Measurements from ENCODE around the gene NPAS3.

The NPAS3 gene

DNA sequence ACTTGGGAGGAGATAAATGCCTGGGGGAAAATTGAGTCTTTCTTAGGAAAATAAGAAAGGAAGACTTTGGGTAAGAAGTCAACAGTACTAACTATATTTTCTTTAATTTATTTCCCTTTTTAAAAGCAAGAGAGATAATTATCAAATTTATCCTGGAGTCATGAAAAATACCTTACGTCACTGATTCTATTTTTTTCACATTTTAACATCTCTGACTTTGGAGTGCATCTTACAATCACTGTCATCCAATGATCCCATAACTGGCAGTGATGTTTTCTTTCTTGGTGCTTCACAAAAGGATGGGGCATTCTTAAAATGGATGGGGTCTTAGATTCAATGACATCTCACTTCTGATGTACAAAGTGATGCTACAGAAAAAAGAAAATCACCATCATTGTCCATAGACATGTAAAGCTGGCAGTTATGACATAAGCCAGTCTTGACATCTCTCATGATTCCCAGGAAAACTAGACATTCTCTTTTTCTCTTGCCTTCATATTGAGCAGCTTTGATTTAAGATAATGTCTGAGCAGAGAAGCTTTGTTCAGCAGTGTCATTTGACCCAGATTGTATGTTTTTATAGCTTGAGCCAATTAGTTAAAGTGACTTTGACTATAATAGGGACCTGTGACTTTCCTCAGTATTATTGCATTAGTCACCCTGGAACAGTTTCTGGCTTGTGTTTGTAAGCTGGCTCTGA lies 776.0 kb downstream of the NPAS3 start:
- Histone ChIP-seq H3K36me3 (ENCODE audit: insufficient read depth, low read length) (no peaks in the 10 kb centered on the region), H3K4me3 (no peak overlapping the region), H3K27ac (no peak overlapping the region), H3K9ac (ENCODE audit: insufficient read length) (no peak overlapping the region), H3K9me3 (ENCODE audit: low read depth, low read length) (no peaks in the 10 kb centered on the region)
- no peak for TF ChIP-seq FOXP2 (optimal IDR thresholded peaks at IDR 0.05; ENCODE audit: control extremely low read depth, extremely low read length, insufficient read depth)
- TF ChIP-seq POLR2AphosphoS5 (IDR thresholded peaks at IDR 0.05; ENCODE audit: borderline replicate concordance, low read depth, low read length), result no peak
- TF ChIP-seq EZH2 (IDR thresholded peaks at IDR 0.05), result no peak
- DNase-seq (ENCODE audit: low read depth, low spot score), result no peak

DNA sequence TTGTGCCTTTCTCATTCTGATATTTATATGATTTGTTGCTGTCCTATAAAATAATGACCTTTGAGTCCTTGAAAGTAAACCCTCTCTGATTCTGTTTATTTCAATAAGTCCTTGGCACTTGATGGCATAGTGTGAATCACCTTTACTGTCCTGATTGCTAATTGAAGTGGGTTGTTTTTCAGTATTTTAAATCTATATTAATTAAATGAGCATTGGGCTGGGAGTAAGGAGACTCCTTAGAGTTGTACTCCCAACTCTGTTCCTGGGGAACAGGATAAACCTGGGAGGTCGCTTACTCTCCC lies 776.5 kb downstream of the NPAS3 start:
- no peak overlapping the region for H3K4me3 ChIP-seq
- TF ChIP-seq EZH2 (IDR thresholded peaks at IDR 0.05), result no peak
- no peak for TF ChIP-seq POLR2AphosphoS5 (IDR thresholded peaks at IDR 0.05; ENCODE audit: borderline replicate concordance, low read depth, low read length)
- TF ChIP-seq FOXP2 (optimal IDR thresholded peaks at IDR 0.05; ENCODE audit: control extremely low read depth, extremely low read length, insufficient read depth), result no peak
- H3K36me3 ChIP-seq (ENCODE audit: insufficient read depth, low read length), result no peaks in the 10 kb centered on the region
- no peak for DNase-seq (ENCODE audit: low read depth, low spot score)
- no peak overlapping the region for H3K27ac ChIP-seq
- H3K9me3 ChIP-seq (ENCODE audit: low read depth, low read length), result no peaks in the 10 kb centered on the region
- H3K9ac ChIP-seq (ENCODE audit: insufficient read length), result no peak overlapping the region

DNA sequence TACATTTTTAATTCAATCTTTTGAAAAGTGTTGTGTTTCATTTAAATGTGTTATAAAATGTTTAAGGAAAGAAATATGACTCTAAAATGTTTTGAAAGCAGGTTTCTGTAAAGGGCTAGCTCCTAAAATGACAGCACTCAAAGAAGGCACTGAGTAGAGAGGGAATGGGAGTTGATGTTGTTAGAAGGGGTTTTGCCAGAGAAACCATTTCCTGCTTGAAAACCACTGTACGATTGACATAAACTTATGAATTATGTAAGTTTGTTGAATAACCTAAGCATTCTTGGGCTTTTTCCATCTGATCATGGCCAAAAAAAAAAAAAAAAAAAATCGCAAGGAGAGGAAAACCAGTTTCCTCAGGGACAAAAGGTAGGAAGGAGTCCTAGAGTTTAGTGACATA lies 778.2 kb downstream of the NPAS3 start:
- H3K9me3 ChIP-seq (ENCODE audit: low read depth, low read length), result no peaks in the 10 kb centered on the region
- no peaks in the 10 kb centered on the region for H3K36me3 ChIP-seq (ENCODE audit: insufficient read depth, low read length)
- no peak overlapping the region for H3K9ac ChIP-seq (ENCODE audit: insufficient read length)
- TF ChIP-seq FOXP2 (optimal IDR thresholded peaks at IDR 0.05; ENCODE audit: control extremely low read depth, extremely low read length, insufficient read depth) (no peak), EZH2 (IDR thresholded peaks at IDR 0.05) (no peak), POLR2AphosphoS5 (IDR thresholded peaks at IDR 0.05; ENCODE audit: borderline replicate concordance, low read depth, low read length) (no peak)
- H3K4me3 ChIP-seq, result no peak overlapping the region
- no peak for DNase-seq (ENCODE audit: low read depth, low spot score)
- H3K27ac ChIP-seq, result no peak overlapping the region

DNA sequence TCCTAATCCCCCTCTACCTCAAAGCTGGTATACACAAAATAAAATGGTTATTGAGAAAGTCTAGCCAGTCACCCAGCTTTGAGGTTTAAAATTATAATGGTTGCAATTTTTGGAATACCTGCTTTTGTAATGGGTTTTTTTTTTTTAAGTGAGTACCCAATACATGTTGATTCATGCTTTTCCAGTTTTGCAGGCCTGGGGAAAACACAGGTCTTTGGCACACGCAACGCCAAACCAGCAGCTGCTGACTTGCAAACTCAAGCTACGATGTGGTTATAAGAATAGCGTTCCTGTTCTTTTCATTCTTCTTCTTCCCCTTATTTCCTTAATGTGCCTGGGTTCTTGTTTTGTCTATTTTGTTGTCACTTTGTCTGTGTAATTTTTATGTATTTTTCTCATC lies 779.2 kb downstream of the NPAS3 start:
- no peak overlapping the region for H3K4me3 ChIP-seq
- no peak for DNase-seq (ENCODE audit: low read depth, low spot score)
- TF ChIP-seq POLR2AphosphoS5 (IDR thresholded peaks at IDR 0.05; ENCODE audit: borderline replicate concordance, low read depth, low read length) (no peak), EZH2 (IDR thresholded peaks at IDR 0.05) (no peak), FOXP2 (optimal IDR thresholded peaks at IDR 0.05; ENCODE audit: control extremely low read depth, extremely low read length, insufficient read depth) (no peak)

DNA sequence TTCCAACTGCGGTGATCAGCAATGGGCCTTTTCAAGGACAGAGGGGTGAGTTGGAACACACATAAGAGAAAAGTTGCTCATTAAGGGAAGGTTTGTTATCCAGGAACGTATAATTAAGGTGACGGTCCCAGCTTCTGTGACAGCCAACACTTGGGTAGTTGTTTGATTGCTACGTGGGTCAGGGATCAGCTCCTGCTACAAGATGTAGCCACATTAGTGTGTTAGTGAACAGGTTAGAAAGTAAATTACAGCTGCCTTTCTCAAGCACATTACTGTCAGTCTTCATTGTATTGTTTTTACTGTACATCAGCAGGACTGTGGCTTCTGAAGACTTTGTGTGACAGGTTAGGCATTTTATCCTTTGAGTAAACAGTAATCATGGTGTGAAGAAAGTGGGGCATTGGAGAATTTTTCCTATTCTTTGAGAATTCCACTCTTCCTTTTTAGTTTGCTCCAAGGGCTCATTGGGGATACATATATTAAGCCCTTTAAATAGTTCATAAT lies 781.7 kb downstream of the NPAS3 start:
- Histone ChIP-seq H3K9ac (ENCODE audit: insufficient read length) (no peak overlapping the region), H3K27ac (no peak overlapping the region), H3K4me3 (no peak overlapping the region), H3K36me3 (ENCODE audit: insufficient read depth, low read length) (no peaks in the 10 kb centered on the region), H3K9me3 (ENCODE audit: low read depth, low read length) (no peaks in the 10 kb centered on the region)
- DNase-seq (ENCODE audit: low read depth, low spot score), result no peak
- no peak for TF ChIP-seq FOXP2 (optimal IDR thresholded peaks at IDR 0.05; ENCODE audit: control extremely low read depth, extremely low read length, insufficient read depth)
- TF ChIP-seq POLR2AphosphoS5 (IDR thresholded peaks at IDR 0.05; ENCODE audit: borderline replicate concordance, low read depth, low read length), result no peak
- TF ChIP-seq EZH2 (IDR thresholded peaks at IDR 0.05), result no peak

More for the DNA sequence above, 779.2 kb downstream of the NPAS3 start:
- H3K27ac ChIP-seq, result no peak overlapping the region
- H3K9ac ChIP-seq (ENCODE audit: insufficient read length), result no peak overlapping the region
- no peaks in the 10 kb centered on the region for H3K9me3 ChIP-seq (ENCODE audit: low read depth, low read length)
- H3K36me3 ChIP-seq (ENCODE audit: insufficient read depth, low read length), result no peaks in the 10 kb centered on the region

DNA sequence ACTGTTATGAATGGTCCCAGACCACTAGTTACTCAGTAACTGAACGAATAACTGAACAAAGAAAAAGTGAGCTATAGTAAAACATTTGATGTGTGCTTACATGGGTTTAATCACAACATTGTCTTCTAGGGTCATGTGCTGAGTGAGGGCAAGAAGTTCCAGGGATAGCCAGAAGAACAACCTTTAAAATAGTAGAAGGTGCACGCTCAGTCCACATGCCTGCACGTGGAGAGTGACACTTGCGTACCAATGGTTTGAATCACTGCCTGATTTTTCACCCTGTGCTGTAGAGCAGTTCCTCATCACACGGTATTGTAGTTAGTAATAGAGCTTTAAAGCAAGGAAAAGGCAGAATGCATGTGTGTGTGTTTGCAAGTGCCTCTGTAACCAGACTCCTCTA lies 788.0 kb downstream of the NPAS3 start:
- no peak for DNase-seq (ENCODE audit: low read depth, low spot score)
- H3K36me3 ChIP-seq (ENCODE audit: insufficient read depth, low read length), result no peaks in the 10 kb centered on the region
- no peak overlapping the region for H3K27ac ChIP-seq
- H3K9ac ChIP-seq (ENCODE audit: insufficient read length), result no peak overlapping the region
- no peak for TF ChIP-seq EZH2 (IDR thresholded peaks at IDR 0.05)
- TF ChIP-seq FOXP2 (optimal IDR thresholded peaks at IDR 0.05; ENCODE audit: control extremely low read depth, extremely low read length, insufficient read depth), result no peak
- no peak for TF ChIP-seq POLR2AphosphoS5 (IDR thresholded peaks at IDR 0.05; ENCODE audit: borderline replicate concordance, low read depth, low read length)
- no peak overlapping the region for H3K4me3 ChIP-seq
- H3K9me3 ChIP-seq (ENCODE audit: low read depth, low read length), result no peaks in the 10 kb centered on the region

DNA sequence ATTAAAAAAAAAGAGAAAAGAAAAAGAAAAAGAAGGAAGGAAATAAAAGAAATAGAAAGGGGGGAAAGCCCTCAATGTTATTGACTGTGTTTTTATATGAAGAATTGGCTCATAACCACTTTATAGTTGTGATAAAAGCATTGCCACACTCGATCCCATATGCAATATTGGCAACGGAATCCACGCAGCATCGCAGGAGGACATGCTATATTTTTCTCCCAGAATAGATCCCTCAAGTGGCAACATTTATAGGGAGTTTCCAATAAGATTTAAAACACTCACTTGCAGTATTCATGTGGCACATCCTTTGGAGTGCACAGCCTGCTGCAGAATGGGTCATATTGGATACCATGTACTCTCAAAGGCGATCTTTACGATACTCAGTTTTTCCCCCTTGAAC lies 788.9 kb downstream of the NPAS3 start:
- Histone ChIP-seq H3K9ac (ENCODE audit: insufficient read length) (no peak overlapping the region), H3K27ac (no peak overlapping the region), H3K9me3 (ENCODE audit: low read depth, low read length) (no peaks in the 10 kb centered on the region), H3K36me3 (ENCODE audit: insufficient read depth, low read length) (no peaks in the 10 kb centered on the region), H3K4me3 (no peak overlapping the region)
- DNase-seq (ENCODE audit: low read depth, low spot score), result no peak
- TF ChIP-seq POLR2AphosphoS5 (IDR thresholded peaks at IDR 0.05; ENCODE audit: borderline replicate concordance, low read depth, low read length) (no peak), EZH2 (IDR thresholded peaks at IDR 0.05) (no peak), FOXP2 (optimal IDR thresholded peaks at IDR 0.05; ENCODE audit: control extremely low read depth, extremely low read length, insufficient read depth) (no peak)

DNA sequence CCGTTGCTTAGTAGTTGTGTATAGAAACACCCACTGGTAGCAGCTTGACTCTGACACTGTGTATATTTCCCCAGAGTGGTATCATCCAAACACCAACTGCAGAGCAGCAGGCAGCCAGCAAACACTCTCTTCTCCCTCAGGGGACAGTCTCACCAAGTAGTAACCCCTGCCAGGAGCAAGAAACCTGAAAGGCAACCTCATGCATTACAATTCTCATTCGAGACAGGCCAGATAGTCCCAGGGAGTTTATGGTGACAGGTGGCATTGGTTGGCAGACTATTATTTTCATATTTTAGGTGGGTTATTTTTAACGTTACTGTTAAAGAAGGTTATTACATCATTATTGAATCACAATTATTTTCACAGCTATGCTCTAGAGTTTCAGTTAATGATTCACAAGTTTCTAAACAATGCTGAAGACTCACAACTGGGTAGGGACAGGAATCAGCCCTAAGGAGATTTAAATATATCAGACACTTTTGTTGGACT lies 789.4 kb downstream of the NPAS3 start:
- H3K9ac ChIP-seq (ENCODE audit: insufficient read length), result no peak overlapping the region
- no peak for DNase-seq (ENCODE audit: low read depth, low spot score)

More for the DNA sequence above, 789.4 kb downstream of the NPAS3 start:
- Histone ChIP-seq H3K9me3 (ENCODE audit: low read depth, low read length) (no peaks in the 10 kb centered on the region), H3K27ac (no peak overlapping the region), H3K4me3 (no peak overlapping the region), H3K36me3 (ENCODE audit: insufficient read depth, low read length) (no peaks in the 10 kb centered on the region)
- no peak for TF ChIP-seq FOXP2 (optimal IDR thresholded peaks at IDR 0.05; ENCODE audit: control extremely low read depth, extremely low read length, insufficient read depth)
- TF ChIP-seq POLR2AphosphoS5 (IDR thresholded peaks at IDR 0.05; ENCODE audit: borderline replicate concordance, low read depth, low read length), result no peak
- TF ChIP-seq EZH2 (IDR thresholded peaks at IDR 0.05), result no peak
